Fibroblast of skin of abdomen (primary cell): ENCODE data around the gene TGFBR1.
"Not testable (repeated sequence)": the region's sequence is repeated elsewhere in the genome, so short reads cannot be mapped to it uniquely, and the experiment has no call there.

ENCODE experiments used
- DNase-seq: peaks from one replicate; pipeline ENCODE4 v3.0.0-alpha.2; 2013

TGFBR1 gene

DNA sequence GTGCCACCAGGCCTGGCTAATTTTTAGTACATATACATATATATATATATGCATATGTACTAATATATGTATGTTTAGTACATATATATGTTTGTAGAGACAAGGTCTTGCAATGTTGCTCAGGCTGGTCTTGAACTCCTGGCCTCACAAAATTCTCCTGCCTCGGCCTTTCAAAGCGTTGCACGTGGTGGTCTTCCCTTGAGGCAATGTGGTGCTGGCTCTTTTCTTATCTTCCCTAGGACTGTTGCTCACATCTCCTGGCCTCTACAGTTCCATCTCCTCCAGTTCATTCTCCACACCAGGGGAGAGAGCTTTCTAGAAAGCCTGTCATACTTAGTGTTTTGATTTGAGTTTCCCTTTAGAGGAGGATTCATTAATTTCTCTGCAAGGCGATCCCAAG, 28.9 kb upstream of the TGFBR1 start:
- no peak for DNase-seq

DNA sequence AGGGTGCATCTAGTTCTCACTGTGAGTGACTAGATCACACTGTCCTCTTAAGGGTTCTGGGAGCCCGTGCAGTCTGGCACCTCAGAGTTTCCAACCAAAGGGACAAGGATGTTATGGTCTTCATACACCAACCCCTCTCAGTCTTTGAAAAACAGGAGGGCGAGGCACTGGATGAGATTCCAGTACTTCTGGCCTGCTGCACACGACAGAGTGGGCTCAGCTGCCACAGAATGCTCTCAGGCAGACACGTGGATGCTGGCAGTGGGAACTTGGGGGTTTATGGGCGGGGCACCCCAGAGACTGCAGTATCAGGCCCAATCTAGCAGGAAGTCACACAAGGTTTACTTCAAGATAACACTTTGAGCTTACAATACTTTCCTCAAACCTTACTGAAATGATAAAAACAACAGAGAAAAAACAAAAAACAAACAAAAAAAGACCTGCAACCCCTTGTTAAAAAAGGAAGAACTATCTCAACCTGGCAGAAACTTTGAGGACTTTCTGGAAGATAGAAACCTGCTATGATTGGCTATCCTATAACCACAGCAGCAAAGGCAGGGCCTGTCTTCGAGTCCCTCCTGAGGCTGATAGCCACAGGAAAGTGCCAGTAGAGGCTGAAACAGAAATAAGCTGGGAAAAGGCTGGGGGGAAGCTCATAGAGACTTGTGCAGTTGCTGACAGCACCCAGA, 28.3 kb upstream of the TGFBR1 start:
- no peak for DNase-seq

DNA sequence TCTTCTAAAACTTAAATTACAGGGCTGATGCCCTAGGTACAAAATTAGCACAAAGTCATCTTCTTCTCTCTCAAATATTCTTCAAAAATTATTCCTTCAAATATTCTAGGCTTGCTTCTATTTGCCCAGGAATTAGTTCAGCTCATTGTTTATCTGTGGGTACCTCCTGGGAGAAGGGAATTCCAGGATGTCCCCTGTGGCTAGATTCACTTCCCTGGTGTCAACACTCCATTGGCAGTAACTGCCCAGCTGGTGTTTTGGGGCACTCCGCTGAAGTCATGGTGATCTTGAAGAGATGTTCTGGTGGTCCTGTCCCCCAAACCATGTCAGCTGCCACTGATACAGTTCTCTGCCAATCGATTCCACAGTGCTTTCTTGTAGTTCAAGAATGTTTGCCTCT, 26.2 kb upstream of the TGFBR1 start:
- DNase-seq: no peak

DNA sequence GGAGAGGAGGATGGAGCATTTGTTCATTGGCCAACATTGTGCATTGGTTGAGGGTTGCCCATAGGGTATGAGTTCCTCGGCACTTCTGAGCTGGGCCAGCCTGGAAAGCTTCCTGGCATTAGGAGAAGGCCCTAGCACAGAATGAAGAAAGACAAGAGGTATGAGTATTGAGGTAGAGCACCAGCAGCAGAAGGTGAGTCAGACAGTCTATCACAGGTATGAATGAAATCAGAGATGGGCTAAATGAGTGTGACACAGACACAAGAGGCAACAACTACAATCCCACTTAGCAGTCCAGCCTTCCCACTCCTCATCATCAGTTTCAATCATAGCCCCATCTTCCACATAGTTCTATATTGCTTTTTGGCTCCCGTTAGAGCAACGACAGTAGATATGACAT, 25.4 kb upstream of the TGFBR1 start:
- no peak for DNase-seq

DNA sequence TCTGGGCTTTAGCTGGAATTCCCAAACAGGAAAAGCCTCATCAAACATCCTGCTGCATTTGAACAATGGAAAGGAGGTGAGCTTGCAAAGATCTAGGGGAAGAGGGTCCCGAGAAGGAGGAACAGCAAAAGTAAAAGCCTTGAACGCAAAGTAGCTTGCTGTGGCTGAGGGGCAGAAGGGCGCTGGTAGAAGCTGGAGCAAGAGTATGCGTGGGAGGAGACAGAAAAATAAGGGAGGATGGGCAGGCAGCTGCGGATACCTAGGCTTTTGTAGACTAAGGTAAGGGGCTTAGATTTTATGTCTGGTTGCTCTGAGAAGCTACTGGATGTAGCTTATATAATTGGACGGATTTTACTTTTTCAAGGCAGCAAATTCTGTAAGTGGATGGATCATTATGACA, 21.9 kb upstream of the TGFBR1 start:
- DNase-seq: no peak

DNA sequence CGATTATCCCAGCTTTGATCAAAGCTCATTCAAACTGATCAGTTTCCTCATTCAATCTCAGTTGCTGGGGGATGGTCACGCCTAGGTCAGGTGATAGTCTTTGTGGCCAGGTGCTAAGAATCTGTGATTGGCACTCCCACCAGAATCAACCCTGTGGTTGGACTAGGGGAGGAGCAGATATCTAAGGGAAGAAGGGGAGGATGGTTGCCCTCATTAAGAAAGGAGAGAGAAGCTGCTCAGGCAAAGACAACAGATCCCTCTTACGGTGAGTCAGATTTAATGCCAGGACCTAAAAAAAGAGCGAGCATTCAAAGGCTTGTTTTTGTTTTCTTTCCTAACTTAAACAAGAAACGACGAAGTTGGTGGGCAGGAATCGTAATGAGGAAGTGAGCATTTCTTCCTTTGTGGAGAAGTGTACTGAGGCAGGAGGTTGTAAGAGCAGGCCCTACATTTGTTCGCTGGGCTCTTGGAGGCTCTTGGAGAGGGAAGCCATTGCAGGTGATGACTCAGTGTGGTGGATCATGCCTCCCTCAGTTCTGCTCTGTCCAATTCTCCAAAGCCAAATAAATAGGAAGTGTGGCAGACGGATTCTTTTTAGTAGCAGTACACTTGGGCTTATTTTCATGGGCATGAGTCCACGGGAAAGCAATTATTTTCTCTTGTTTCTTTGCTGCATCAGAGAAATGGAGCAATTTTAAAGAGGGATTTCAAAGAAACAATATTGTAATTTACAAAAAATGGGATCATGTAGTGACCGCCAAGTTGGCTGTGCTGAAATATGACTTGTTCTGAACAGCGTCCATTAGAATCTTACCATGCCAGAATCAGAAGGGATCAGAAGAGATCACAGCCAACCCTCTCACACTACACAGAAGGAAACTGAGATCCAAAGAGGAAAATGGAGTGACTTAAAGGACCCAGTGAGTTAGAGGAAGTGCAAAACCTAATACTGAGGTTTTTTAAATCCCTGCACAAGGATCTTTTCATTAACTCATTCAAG, 18.7 kb upstream of the TGFBR1 start:
- DNase-seq: peak; percentile 63

DNA sequence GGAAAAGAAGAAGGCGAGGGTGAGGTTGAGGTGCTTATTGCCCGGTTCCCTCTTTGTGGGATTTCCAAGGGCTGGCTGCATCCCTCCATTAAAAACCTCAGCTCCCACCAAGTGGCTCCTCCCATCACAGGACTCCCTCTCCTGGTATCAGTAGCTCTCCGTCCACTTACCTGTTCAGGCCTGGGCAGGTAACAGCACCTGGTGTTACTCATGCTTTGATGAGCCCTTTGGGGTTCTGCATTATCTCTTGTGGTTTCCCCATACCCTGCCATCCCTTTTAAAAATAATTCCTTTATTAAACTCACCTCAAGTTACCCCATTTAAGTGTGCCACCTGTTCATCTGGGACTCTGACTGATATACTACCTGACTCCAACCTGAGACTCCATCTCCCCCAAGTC, 17.5 kb upstream of the TGFBR1 start:
- DNase-seq: no peak

DNA sequence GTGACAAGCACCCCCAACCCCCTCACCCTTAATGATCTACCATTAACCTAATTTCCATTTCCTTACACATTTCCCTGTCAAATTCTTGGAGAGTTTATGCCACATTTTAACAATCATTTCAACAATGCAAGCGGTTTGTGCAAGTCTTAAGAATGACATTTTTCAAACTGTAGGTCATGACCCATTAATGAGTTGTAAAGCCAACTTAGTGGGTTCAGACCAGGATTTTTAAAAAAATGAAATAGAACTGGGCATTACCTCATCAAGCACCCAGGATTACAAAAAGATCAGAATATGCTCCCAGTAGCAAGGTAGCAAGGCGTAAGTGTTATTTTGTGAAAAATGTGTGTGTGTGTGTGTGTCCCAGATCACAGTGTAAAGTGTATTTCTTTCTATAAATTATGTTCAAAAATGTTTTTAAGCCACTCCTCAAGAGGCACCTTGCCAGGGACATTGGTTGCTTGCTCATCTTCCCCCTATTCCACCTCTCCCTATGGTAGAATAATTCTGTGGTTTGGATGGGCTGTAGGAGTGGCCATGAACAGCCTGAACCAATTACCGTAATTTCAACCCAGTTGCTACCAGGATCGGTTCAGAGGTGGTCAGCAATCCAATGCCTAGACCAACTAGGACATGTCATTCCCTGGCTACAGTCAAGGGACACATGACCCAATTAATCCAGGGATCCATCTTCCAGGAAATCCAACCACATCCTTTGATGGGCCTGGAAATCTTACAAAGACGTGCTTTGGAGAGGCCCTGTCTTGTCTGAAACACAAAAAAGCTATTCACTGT, 14.4 kb upstream of the TGFBR1 start:
- DNase-seq: peak; percentile 74

DNA sequence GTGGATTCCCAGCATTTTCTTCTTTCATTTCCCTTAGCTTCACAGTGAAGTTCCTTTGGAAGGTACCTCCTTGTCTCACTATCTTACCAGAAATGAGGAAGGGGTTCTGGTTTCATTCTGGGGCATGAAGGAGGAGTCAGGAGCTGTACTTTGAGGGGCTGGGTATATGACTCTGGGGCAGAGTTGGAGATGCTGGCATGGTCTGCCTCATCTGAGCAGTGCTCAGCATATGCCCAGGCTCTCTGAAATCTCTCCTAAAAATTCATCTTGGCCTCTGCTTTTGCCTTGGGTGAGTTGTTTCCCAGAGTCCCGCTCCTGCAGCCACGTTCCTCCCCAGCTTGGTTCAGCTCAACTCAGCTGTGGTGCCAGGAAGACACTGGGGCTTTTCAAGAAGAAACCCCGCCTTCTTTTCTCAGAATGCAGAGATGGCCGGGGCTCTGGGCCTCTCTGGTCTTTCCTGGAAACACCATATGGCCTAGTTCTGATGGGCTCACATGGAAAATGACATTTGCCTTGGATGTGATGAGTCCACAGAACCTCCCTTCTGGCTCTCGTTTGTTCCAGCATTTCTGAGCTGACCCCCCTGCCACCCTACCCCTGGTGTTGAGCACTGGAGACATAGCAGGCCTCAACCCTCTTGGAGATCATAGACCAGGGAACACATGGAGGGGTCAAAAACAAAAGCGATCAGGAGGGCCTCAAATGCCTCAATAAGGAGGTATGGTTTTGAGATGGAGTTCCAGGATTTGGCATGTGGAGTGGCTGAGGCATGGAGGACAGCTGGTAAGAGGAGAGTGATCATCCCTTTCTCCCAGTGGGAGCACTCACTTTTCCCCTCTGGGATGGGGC, 12.0 kb upstream of the TGFBR1 start:
- no peak for DNase-seq

DNA sequence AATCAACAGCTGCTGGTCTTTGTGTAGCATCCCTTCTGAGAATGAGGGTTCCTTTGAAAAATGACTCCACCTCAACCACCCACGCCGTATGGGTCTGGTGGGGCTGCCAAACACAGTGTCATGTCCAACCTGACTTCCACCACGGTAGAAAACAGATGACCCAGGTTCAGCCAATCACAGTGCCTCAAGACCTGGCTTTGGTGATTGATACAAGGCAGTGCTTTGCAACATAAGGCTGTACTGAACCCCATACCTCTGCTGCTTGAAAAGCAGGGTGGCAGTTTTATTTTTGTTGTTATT, 11.5 kb upstream of the TGFBR1 start:
- DNase-seq: no peak

DNA sequence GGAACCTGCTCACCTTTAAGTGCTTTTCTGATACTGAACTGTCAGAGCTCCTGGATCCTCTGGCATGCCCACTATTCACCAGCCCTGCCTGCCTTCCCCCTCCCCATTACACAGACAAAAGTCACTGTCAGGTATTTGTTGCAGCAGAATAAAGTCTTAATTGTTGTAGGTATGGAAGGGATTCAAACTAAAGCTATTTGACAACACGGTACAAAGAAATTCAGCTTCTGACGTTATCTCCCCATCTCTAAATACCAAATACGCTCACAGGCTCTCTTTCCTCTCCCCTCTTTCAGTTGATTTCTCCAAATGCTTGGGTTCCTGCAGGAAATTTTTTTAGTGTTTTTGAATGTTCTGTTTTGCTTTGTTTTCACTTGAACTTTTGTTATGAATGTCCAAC, 9.3 kb upstream of the TGFBR1 start:
- DNase-seq: no peak

DNA sequence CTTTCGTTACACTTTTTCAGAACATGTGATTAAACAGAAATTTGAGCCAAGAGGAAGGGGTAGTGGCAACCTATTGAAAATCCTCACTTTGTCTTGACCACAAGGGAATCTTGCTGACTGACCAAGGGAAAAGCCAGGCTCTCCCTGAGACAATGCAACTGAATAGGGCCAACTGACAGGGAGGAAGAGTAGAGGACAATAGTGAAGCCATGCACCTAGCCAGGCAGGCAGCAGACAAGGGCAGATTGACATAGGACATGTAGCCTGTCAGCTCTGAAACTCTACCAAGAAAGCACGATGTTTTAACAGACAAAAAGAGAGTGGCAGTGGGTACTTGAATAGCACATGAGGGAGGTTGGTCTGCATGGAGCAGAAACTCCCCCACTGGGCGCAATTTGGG, 8.5 kb upstream of the TGFBR1 start:
- DNase-seq: no peak

DNA sequence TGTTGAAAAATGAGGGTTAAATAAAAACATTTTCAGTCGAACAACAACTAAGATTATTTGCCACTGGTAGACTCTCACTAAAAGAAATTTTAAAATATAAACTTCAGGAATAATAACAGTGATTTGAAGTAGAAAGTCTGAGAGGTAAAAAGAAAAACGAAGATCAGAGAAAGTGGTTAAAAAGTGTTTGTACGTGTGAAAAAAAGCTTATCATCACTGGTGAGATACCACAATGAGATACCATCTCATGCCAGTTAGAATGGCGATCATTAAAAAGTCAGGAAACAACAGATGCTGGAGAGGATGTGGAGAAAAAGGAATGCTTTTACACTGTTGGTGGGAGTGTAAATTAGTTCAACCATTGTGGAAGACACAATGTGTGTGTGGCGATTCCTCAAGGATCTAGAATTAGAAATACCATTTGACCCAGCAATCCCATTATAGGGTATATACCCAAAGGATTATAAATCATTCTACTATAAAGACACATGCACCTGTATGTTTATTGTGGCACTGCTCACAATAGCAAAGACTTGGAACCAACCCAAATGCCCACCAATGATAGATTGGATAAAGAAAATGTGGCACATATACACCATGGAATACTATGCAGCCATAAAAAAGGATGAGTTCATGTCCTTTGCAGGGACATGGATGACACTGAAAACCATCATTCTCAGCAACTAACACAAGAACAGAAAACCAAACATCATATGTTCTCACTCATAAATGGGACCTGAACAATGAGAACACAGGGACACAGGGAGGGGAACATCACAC, 4.9 kb upstream of the TGFBR1 start:
- not testable (repeated sequence) for DNase-seq

DNA sequence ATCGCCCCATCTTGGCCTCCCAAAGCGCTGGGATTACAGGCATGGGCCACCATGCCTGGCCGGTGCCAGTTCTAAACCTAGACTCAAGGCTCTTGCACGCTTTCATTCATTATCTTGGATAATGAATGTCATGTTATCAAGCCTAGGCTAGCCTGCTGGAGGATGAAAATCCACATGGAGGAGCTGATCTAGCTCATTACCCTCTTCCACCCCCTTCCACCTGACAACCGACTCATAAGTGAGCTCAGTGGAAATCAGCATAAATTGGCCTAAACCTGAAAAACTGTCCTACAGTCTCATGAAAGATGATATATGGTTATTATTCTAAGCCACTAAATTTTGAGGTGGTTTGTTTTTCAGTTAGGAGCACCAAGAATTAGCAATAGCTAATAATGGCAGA, 3.6 kb upstream of the TGFBR1 start:
- no peak for DNase-seq

DNA sequence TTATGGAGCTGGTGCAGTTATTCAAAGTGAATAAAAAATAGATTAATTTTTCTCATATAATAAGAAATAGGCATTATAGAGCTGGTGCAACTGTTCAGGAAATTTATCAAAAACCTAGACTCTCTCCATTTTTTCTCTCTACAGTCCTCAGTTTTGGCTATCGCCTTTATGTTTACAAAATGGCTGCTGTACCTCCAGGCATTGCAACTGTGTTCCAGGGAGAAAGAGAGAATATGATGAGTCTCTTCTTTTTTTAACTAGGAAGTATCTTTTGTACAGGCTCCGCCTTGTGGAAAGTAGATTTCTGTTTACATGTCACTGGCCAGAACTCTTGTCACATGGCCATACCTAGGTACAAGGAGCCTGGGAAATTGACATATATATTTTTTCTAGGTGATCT, 3.1 kb upstream of the TGFBR1 start:
- no peak for DNase-seq

DNA sequence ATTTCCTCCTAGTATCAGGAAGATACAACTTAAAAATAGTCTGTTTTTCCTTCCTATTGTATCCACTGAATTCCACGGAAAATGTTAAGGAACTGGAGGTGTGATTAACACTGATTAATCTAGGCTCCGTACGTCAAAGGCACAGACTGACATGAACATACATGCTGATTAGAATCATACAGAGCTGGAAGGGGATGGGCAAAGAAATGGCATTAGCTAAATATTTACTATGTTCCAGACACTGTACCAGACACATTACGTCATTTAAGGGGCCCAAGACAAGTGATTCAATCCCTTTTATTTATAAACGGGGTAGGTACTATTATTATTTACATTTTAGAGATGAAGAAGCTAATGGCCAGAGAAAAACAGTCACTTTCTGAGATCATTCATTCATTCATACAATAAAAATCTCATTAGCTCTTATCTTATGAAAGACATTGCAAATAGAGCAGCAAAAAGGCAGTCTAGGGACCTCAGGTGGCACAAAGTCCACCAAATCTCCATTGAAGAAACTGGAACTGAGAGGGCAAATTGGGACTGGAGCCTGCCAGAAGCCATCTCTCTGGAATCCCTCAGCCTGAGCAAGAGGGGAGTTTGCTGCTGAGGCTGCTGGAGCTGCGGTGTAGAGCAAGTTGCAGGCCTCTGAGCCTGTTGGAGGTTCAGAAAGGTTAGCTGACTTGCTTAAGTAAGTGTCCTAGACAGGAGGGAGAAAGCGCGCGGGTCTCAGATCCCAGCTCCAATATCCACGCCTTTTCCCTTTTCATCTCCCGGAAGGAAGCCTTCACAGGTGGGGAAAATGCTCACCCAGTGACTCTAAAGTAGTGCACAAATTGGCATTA, 1.6 kb upstream of the TGFBR1 start:
- no peak for DNase-seq

DNA sequence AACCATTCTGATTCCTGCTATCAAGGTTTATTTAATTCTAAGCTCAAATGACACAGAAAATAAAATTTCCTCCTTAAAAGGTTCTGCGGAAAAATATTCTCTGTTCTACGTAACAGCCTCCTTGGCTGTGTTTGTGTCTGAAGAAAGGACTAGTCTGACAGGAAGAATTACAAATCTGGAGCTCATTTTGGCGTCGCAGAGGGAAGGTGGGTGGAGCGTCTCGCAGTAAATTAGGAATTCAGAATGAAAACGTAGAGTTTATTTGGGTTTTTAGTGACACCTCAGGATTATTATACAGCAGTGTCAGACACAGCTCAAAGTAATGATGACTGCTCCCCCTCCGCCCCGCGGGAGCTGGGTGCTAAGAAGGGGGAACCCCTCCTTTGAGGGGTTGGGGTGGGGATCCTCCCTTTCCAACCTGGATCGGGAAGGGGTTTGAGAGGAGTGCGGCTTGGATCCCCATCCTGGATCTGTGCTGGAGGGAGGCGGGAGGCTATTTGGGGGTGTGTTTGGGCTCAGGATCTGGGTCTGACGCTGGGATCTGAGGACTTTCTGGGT, 933 bp upstream of the TGFBR1 start:
- DNase-seq: peak; percentile 67

DNA sequence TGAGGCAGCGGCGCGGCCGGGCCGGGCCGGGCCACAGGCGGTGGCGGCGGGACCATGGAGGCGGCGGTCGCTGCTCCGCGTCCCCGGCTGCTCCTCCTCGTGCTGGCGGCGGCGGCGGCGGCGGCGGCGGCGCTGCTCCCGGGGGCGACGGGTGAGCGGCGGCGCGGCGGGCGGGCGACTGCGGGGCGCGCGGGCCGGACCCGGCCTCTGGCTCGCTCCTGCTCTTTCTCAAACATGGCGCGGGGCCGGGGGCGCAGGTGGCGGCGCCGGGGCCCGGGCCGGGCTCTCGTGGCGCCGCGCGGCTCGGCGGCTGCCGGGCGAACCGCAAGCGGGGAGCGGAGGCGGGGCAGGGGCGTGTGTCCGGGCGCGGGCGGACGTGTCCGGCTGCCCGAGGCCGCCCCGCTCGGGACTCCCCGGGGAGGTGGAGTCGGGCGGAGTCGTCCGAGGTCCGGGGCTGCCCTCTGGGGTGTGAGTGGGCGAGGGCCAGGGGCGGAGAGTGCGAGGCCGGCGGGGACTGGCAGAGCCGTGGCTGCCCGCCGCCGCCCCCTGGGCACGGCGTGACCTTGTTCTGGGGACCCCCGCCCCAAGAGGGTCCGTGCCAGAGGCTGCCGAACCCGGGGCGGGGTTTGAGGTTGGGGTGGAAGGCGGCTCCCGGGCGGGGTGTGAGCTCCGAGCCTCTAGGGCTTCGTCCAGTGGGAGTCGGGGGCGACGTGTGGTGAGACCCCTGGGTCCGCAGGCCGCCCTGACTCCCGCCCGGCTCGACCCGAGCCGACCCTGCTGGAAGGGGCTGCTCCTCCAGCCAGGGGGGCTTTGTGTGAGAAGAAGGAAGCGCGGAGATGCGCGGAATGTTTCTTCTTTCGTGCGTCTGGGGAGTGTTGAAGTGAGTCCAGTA, 485 bp downstream of the TGFBR1 start:
- DNase-seq: peak; percentile 74

DNA sequence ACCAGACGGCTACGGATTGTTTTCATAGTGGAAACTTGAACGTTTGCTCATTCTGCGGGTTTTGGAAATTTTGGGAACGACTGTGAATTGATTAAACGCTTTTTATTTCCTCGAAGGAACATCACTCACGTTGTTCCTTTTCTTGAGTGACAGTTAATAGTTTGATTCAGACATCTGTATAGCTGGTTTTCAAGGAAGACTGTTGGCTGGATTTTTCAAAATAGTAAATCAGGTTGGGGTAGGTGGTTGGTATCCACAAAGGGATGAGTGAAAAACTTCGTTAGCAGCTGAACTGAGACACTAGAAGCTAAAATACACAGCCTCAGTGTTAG, 1.1 kb downstream of the TGFBR1 start:
- no peak for DNase-seq
